Measurements from ENCODE around the gene UBP1. TPM values are rescaled to one million over a fixed set of nuclear protein-coding genes. Genes with fewer than 3 reads are reported as not detected.
"Not testable (repeated sequence)": the region's sequence is repeated elsewhere in the genome, so short reads cannot be mapped to it uniquely, and the experiment has no call there.

UBP1 gene
- total RNA-seq, 4 donors from 2014 or later: 73.6 to 95.2 (median 80.6) TPM

GRCh38 chr3:33437556-33438283 is 2.5 kb downstream of the UBP1 start:
- Histone ChIP-seq H3K27ac (peak overlapping the region; percentile 92 to 99 (median 97)), H3K27me3 (no peaks in the 10 kb centered on the region), H3K9me3 (no peaks in the 10 kb centered on the region), H3K4me1 (peaks cover 3 to 65% (median 22%) of the 10 kb centered on the region in 3 donors), H3K4me3 (peak overlapping the region in 1 of 2 donors; percentile 87), H3K36me3 (no peaks in the 10 kb centered on the region)
- 40 to 44% methylated on average over 1 to 3 of the region's 3 CpGs for WGBS, 2 donors (ENCODE audit: low coverage in 1 of 2)
- no peak for ATAC-seq
- no peak for TF ChIP-seq EP300 (IDR thresholded peaks at IDR 0.05)
- no peak for TF ChIP-seq CTCF (IDR thresholded peaks at IDR 0.05)
- no peak for TF ChIP-seq POLR2AphosphoS5 (IDR thresholded peaks at IDR 0.05)
- TF ChIP-seq POLR2A (IDR thresholded peaks at IDR 0.05): no peak

- Histone ChIP-seq H3K27ac (no peak overlapping the region), H3K27me3 (no peaks in the 10 kb centered on the region), H3K36me3 (no peaks in the 10 kb centered on the region), H3K4me3 (no peak overlapping the region), H3K9me3 (no peaks in the 10 kb centered on the region), H3K4me1 (peaks cover 3 to 90% (median 20%) of the 10 kb centered on the region in 3 donors)
- WGBS, 2 donors (ENCODE audit: low coverage in 1 of 2): 38 to 47% methylated on average over 2 of the region's 2 CpGs
- TF ChIP-seq CTCF (IDR thresholded peaks at IDR 0.05) (no peak), POLR2AphosphoS5 (IDR thresholded peaks at IDR 0.05) (no peak), EP300 (IDR thresholded peaks at IDR 0.05) (no peak), POLR2A (IDR thresholded peaks at IDR 0.05) (no peak)
- ATAC-seq: no peak
Observed at GRCh38 chr3:33433843-33434242, 6.4 kb downstream of the UBP1 start.

GRCh38 chr3:33430571-33430970 is 9.6 kb downstream of the UBP1 start:
- Histone ChIP-seq H3K4me1 (peaks cover 0 to 78% (median 3%) of the 10 kb centered on the region in 3 donors), H3K27ac (no peak overlapping the region), H3K27me3 (no peaks in the 10 kb centered on the region), H3K9me3 (no peaks in the 10 kb centered on the region), H3K36me3 (no peaks in the 10 kb centered on the region), H3K4me3 (no peak overlapping the region)
- no peak for ATAC-seq
- WGBS, 2 donors (ENCODE audit: low coverage in 1 of 2): 81 to 88% methylated on average over 4 of the region's 4 CpGs
- TF ChIP-seq POLR2AphosphoS5 (IDR thresholded peaks at IDR 0.05) (no peak), CTCF (IDR thresholded peaks at IDR 0.05) (no peak), EP300 (IDR thresholded peaks at IDR 0.05) (no peak), POLR2A (IDR thresholded peaks at IDR 0.05) (no peak)

GRCh38 chr3:33430061-33430460 is 10.1 kb downstream of the UBP1 start:
- ATAC-seq: no peak
- Histone ChIP-seq H3K4me1 (peaks cover 0 to 73% (median 3%) of the 10 kb centered on the region in 3 donors), H3K36me3 (no peaks in the 10 kb centered on the region), H3K27me3 (no peaks in the 10 kb centered on the region), H3K4me3 (no peak overlapping the region), H3K27ac (no peak overlapping the region), H3K9me3 (no peaks in the 10 kb centered on the region)
- 88 to 92% methylated on average over 1 of the region's 1 CpG for WGBS, 2 donors (ENCODE audit: low coverage in 1 of 2)
- TF ChIP-seq POLR2AphosphoS5 (IDR thresholded peaks at IDR 0.05) (no peak), CTCF (IDR thresholded peaks at IDR 0.05) (no peak), EP300 (IDR thresholded peaks at IDR 0.05) (no peak), POLR2A (IDR thresholded peaks at IDR 0.05) (no peak)

GRCh38 chr3:33429306-33429705 is 10.9 kb downstream of the UBP1 start:
- 74 to 82% methylated on average over 1 to 2 of the region's 2 CpGs for WGBS, 2 donors (ENCODE audit: low coverage in 1 of 2)
- not testable (repeated sequence) for H3K27ac ChIP-seq, H3K36me3 ChIP-seq, H3K4me3 ChIP-seq, H3K9me3 ChIP-seq, ATAC-seq, H3K27me3 ChIP-seq
- H3K4me1 ChIP-seq: peaks cover 0 to 72% (median 3%) of the 10 kb centered on the region in 3 donors

Data from gastroesophageal sphincter (tissue), 4 donors.